DMS53 treated with DMSO at 0.1 percent for 48 hours (cell line): ENCODE results near the gene CHRM5.
A peak's percentile ranks its signal among the peaks of the same experiment; 100 is the strongest.

Experiments
- DNase-seq: peaks from one replicate; lab custom pipeline; 2025; ENCODE audit not compliant: unreplicated experiment; lab: John Stamatoyannopoulos, UW

The CHRM5 gene

GRCh38 chr15:34078900-34079299 is 110.6 kb downstream of the CHRM5 start:
- no peak for DNase-seq

DNA sequence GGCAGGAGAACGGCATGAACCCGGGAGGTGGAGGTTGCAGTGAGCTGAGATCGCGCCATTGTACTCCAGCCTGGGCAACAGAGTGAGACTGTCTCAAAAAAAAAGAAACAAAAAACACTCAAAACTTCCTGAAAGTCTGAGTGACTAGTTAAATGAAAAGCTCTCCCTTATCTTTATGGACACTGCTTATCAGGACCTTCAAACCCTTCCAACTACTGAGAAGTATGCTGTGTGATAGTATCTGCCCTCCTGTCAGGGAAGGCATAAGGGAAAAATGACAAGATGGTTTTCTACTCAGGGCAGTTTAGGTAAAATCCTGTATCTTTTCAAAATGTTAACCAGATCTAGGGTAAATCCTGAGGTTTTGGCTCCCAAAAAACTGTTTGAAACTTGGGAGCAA is 111.6 kb downstream of the CHRM5 start:
- no peak for DNase-seq

GRCh38 chr15:34084086-34084485 is 115.8 kb downstream of the CHRM5 start:
- DNase-seq, result no peak

DNA sequence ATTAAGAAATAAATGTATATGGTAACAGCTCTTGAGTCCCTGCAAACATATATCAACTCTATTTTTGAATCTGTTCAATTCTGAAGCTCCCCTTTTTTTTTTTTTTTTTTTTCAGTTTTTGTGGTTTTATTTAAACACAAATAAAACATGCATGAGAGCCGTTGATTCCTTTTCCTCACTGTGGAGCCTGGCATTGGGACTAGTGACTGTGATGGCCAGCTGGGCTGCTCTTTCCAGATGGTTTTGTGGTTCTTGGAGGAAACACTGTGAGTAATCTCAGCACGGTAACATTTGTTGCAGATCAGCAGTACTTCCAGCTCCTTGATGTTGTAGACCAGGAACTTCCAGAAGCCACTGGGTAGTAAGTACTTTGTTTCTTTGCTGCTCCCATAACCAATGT is 117.4 kb downstream of the CHRM5 start:
- DNase-seq, result no peak

DNA sequence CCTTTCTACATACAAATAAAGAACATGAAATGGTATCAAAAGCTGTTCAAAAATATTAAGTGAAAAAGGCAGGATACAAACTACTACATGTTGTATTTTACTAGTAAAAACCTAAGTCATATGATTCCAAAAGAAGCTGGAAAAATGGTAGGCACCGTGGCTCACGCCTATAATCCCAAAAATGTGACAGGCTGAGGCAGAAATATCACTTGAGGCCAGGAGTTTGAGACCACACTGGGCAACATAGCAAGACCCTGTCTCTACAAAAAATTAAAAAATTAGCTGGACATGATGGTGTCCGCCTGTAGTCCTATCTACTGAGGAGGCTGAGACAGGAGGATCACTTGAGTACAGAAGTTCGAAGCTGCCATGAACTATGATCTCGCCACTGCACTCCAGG is 131.6 kb downstream of the CHRM5 start:
- no peak for DNase-seq

GRCh38 chr15:34101366-34102174 is 133.3 kb downstream of the CHRM5 start, which contains the start of the genes EMC7 and PGBD4:
TSS of gene EMC7 (minus strand) at chr15:34101862. CDS start at chr15:34101839, 23 bp downstream.
TSS of gene PGBD4 (plus strand) at chr15:34102083. CDS start at chr15:34102532, 449 bp downstream.
- DNase-seq, result peak; percentile 87

- DNase-seq, result no peak
Observed at GRCh38 chr15:34102175-34102925, 134.1 kb downstream of the CHRM5 start.

DNA sequence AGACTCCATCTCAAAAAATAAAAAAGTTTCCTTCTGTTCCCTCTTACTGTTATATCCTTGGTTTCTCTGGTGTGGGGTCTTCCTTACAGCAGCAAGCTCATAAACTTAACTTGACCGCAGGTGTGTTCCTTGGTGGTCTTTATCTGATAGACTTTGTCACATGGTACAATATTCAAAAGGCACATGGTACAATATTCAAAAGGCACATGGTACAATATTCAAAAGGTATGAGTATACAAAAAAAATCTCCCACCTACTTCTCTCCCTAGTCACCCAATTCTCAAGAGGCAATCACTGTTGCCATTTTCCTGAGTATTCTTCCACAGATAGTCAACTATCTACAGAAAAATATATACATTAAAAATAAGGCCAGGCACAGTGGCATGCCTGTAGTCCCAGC is 138.1 kb downstream of the CHRM5 start:
- DNase-seq, result no peak

DNA sequence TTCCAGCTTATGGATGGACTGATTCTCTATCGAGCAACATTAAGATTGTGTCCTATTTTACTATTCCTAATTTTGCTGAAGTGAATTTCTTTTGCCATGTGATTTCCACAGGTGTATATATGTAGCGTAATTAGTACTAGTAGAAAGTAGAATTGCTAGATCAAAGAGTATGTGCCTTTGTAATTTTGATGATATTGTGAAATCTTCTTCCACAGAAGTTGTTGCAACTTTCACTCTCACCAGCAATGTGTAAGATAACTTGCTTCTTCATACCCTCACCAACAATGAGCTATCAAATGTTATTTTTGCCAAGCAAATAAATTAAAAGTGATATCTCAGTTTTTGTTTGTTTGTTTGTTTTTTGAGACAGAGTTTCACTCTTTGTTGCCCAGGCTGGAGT is 139.0 kb downstream of the CHRM5 start:
- no peak for DNase-seq

GRCh38 chr15:34109797-34110663 is 141.7 kb downstream of the CHRM5 start:
- DNase-seq, result peak; percentile 1

DNA sequence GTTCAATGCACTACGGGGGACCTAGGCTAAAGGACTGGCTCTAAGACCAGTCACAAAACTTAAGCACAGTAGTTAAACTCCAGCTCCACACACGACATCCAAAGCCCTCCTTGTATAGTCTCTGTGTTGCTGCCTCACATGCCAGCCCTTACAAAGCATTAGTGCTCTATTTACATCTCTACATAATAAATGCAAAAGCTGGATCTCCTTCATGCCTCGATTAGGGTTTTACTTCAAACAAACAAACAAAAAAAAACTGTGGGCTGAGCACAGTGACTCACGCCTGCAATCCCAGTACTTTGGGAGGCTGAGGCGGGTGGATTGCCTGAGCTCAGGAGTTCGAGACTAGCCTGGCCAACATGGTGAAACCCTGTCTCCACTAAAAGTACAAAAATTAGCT is 143.2 kb downstream of the CHRM5 start:
- DNase-seq, result no peak

- no peak for DNase-seq
Observed at GRCh38 chr15:34114215-34114614, 145.9 kb downstream of the CHRM5 start.

- no peak for DNase-seq
Observed at GRCh38 chr15:34114739-34115138, 146.4 kb downstream of the CHRM5 start.

- no peak for DNase-seq
Observed at GRCh38 chr15:34116620-34117019, 148.3 kb downstream of the CHRM5 start.
